ENCODE results near the gene POLR1D. TPM values are rescaled to one million over a fixed set of nuclear protein-coding genes. Genes with fewer than 3 reads are reported as not detected.

POLR1D gene
- total RNA-seq, 1 experiment from 2014 or later: 198 TPM

- TF ChIP-seq, protein P1, sequence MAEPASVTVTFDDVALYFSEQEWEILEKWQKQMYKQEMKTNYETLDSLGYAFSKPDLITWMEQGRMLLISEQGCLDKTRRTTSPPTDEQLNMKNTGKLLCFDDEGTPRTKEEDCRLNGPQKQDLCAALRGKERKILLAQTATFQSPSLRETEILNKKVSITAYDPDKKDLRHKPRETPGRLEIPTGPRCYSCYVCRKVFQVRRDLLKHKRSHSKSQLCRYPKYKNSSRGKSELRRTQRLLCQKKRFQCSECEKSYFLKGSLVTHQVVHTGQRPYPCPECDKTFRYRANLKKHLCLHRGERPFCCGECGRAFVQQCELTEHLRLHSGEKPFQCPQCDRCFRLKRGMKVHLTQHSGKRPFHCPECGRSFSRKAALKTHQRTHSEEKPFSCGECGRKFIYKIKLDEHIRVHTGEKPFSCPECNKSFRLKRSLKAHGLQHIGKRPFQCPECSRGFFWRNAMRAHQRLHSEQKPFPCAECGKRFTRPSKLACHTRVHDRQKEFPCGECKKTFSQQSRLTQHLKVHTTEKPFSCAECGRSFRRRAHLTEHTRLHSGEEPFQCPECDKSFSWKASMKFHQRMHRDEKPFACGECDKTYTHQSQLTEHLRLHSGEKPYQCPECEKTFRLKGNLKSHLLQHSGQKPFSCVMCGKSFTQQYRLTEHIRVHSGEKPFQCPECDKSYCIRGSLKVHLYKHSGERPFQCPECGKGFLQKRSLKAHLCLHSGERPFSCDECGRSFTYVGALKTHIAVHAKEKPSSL (CRISPR knock-in tag; conservative IDR thresholded peaks at IDR 0.05): no peak
- TF ChIP-seq CREB1 (CRISPR knock-in tag; IDR thresholded peaks at IDR 0.05) (no peak), RORB (CRISPR knock-in tag; IDR thresholded peaks at IDR 0.05) (no peak), JUN (CRISPR knock-in tag; IDR thresholded peaks at IDR 0.05) (no peak), ZBTB21 (CRISPR knock-in tag; IDR thresholded peaks at IDR 0.05; ENCODE audit: borderline replicate concordance) (no peak), FOXK1 (CRISPR knock-in tag; IDR thresholded peaks at IDR 0.05) (no peak), SOX15 (CRISPR knock-in tag; IDR thresholded peaks at IDR 0.05) (no peak)
- TF ChIP-seq, protein P2, sequence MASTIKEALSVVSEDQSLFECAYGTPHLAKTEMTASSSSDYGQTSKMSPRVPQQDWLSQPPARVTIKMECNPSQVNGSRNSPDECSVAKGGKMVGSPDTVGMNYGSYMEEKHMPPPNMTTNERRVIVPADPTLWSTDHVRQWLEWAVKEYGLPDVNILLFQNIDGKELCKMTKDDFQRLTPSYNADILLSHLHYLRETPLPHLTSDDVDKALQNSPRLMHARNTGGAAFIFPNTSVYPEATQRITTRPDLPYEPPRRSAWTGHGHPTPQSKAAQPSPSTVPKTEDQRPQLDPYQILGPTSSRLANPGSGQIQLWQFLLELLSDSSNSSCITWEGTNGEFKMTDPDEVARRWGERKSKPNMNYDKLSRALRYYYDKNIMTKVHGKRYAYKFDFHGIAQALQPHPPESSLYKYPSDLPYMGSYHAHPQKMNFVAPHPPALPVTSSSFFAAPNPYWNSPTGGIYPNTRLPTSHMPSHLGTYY (CRISPR knock-in tag; IDR thresholded peaks at IDR 0.05): no peak
- TF ChIP-seq, protein P3, sequence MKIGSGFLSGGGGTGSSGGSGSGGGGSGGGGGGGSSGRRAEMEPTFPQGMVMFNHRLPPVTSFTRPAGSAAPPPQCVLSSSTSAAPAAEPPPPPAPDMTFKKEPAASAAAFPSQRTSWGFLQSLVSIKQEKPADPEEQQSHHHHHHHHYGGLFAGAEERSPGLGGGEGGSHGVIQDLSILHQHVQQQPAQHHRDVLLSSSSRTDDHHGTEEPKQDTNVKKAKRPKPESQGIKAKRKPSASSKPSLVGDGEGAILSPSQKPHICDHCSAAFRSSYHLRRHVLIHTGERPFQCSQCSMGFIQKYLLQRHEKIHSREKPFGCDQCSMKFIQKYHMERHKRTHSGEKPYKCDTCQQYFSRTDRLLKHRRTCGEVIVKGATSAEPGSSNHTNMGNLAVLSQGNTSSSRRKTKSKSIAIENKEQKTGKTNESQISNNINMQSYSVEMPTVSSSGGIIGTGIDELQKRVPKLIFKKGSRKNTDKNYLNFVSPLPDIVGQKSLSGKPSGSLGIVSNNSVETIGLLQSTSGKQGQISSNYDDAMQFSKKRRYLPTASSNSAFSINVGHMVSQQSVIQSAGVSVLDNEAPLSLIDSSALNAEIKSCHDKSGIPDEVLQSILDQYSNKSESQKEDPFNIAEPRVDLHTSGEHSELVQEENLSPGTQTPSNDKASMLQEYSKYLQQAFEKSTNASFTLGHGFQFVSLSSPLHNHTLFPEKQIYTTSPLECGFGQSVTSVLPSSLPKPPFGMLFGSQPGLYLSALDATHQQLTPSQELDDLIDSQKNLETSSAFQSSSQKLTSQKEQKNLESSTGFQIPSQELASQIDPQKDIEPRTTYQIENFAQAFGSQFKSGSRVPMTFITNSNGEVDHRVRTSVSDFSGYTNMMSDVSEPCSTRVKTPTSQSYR (CRISPR knock-in tag; IDR thresholded peaks at IDR 0.05): no peak
- TF ChIP-seq, protein P4, sequence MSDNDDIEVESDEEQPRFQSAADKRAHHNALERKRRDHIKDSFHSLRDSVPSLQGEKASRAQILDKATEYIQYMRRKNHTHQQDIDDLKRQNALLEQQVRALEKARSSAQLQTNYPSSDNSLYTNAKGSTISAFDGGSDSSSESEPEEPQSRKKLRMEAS (CRISPR knock-in tag; IDR thresholded peaks at IDR 0.05): no peak
Observed at GRCh38 chr13:27667946-27668345, 46.3 kb downstream of the POLR1D start (continued).

DNA sequence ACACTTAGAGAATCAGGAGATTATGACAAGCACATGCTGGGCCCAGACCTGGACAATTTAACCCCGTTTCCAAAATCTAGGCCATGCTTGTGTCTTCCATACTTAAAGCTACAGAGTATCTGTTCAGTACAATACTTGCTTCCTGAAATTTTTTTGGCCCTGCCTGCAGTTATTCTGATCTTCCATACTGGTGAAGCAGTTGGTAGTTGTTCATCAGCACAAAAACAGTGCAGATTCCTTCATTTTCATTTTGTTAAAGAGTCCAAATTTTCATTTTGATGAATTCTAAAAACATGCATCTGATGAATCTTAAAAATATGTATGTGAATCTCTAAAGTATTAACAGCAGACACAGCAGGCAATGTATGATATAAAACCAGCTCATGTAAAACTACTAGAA lies 49.2 kb downstream of the POLR1D start:
- DNase-seq (ENCODE audit: low spot score) (no peak), ATAC-seq (no peak)
- TF ChIP-seq GRHL2 (CRISPR knock-in tag; IDR thresholded peaks at IDR 0.05; ENCODE audit: insufficient replicate concordance, severe bottlenecking): no peak
- TF ChIP-seq NR2C2 (CRISPR knock-in tag; IDR thresholded peaks at IDR 0.05): no peak
- H3K4me1 Mint-ChIP-seq: peaks cover 5% of the 10 kb centered on the region; the same call in 1 of the 2 replicates
- peaks cover 4% of the 10 kb centered on the region; the same call in 1 of the 2 replicates for H3K36me3 Mint-ChIP-seq
- ChIA-PET CTCF (interaction anchor here (0.6 to 1.0 kb wide), 3 partner anchors 100 to 216 kb away, joined by 3 read pairs; no protein-coding TSS in a partner anchor), POLR2A (no interaction called here)
- H3K9me3 Mint-ChIP-seq: 0 out of 2 replicates have a peak, but pooled peaks cover 6% of the 10 kb centered on the region
- no peak overlapping the region for H3K27ac Mint-ChIP-seq
- H3K4me3 Mint-ChIP-seq: no peak overlapping the region
- no peaks in the 10 kb centered on the region for H3K27me3 Mint-ChIP-seq (ENCODE audit: low read depth)

- DNase-seq (ENCODE audit: low spot score): no peak
- ChIA-PET CTCF (interaction anchor here (0.9 kb wide), 1 partner anchor 155 kb away, joined by 3 read pairs; no protein-coding TSS in a partner anchor), POLR2A (no interaction called here)
- no peaks in the 10 kb centered on the region; the same call in 1 of the 2 replicates for H3K36me3 Mint-ChIP-seq
- no peaks in the 10 kb centered on the region for H3K27me3 Mint-ChIP-seq (ENCODE audit: low read depth)
- peaks cover 5% of the 10 kb centered on the region; the same call in 1 of the 2 replicates for H3K4me1 Mint-ChIP-seq
- 0 out of 2 replicates have a peak, but pooled peaks cover 6% of the 10 kb centered on the region for H3K9me3 Mint-ChIP-seq
- no peak overlapping the region for H3K4me3 Mint-ChIP-seq
- no peak for ATAC-seq
- no peak overlapping the region for H3K27ac Mint-ChIP-seq
- TF ChIP-seq IRF2 (CRISPR knock-in tag; IDR thresholded peaks at IDR 0.05; ENCODE audit: borderline replicate concordance, low read depth) (no peak), HMGA2 (CRISPR knock-in tag; IDR thresholded peaks at IDR 0.05) (no peak), NFYB (CRISPR knock-in tag; conservative IDR thresholded peaks at IDR 0.05; ENCODE audit: low read depth) (no peak), ARID4B (CRISPR knock-in tag; IDR thresholded peaks at IDR 0.05; ENCODE audit: borderline replicate concordance) (no peak), ESRRA (CRISPR knock-in tag; IDR thresholded peaks at IDR 0.05; ENCODE audit: borderline replicate concordance) (no peak), KAT7 (CRISPR knock-in tag; IDR thresholded peaks at IDR 0.05; ENCODE audit: borderline replicate concordance) (no peak), NR3C1 (CRISPR knock-in tag; conservative IDR thresholded peaks at IDR 0.05; ENCODE audit: low read depth) (no peak), SP1 (CRISPR knock-in tag; conservative IDR thresholded peaks at IDR 0.05) (no peak)
- TF ChIP-seq, protein P5, sequence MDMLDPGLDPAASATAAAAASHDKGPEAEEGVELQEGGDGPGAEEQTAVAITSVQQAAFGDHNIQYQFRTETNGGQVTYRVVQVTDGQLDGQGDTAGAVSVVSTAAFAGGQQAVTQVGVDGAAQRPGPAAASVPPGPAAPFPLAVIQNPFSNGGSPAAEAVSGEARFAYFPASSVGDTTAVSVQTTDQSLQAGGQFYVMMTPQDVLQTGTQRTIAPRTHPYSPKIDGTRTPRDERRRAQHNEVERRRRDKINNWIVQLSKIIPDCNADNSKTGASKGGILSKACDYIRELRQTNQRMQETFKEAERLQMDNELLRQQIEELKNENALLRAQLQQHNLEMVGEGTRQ (CRISPR knock-in tag; IDR thresholded peaks at IDR 0.05): no peak
- TF ChIP-seq, protein P6, sequence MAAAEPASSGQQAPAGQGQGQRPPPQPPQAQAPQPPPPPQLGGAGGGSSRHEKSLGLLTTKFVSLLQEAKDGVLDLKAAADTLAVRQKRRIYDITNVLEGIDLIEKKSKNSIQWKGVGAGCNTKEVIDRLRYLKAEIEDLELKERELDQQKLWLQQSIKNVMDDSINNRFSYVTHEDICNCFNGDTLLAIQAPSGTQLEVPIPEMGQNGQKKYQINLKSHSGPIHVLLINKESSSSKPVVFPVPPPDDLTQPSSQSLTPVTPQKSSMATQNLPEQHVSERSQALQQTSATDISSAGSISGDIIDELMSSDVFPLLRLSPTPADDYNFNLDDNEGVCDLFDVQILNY (CRISPR knock-in tag; IDR thresholded peaks at IDR 0.05): no peak
Observed at GRCh38 chr13:27672025-27672424, 50.3 kb downstream of the POLR1D start.
